ENCODE data around the gene HOXA1.

DNA sequence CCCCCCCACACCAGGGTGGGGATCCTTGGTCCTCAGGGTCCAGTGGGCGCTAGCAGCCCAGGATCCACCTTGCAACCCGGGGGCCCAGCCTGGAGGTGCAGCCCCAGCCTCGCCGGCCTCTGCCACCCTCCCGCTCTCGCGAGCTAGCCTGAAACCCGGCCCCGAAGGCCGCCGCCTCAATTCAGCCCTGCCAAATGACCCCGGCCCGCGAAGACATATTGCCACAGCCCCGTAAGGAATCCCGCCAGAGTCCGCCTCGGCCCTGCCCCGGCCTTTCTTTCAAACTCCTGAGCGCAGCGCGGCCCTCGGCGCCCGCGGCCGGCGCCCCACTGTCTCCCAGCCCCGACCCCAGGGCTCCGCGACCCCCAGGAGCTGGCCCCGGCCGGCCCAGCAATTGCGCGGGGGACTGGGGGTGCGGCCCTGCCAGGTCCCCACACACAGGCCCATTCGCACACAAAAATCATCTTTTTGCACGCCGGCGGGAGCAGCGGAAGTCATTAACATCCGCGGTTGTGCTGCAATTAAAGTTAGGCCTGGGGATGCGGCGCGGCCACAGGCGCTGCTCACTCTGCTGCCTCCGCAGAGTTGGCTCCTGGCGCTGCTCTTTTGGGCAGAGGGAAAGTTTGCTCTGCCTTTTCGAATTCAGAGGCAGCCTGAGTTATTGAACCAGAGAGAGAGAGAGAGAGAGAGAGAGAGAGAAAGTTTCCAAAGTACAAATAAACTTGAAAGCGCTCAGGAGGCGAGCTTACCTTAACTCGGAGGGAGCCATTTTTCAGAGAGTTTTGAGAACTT, 43.7 kb upstream of the HOXA1 start:
- TF ChIP-seq, protein P1, sequence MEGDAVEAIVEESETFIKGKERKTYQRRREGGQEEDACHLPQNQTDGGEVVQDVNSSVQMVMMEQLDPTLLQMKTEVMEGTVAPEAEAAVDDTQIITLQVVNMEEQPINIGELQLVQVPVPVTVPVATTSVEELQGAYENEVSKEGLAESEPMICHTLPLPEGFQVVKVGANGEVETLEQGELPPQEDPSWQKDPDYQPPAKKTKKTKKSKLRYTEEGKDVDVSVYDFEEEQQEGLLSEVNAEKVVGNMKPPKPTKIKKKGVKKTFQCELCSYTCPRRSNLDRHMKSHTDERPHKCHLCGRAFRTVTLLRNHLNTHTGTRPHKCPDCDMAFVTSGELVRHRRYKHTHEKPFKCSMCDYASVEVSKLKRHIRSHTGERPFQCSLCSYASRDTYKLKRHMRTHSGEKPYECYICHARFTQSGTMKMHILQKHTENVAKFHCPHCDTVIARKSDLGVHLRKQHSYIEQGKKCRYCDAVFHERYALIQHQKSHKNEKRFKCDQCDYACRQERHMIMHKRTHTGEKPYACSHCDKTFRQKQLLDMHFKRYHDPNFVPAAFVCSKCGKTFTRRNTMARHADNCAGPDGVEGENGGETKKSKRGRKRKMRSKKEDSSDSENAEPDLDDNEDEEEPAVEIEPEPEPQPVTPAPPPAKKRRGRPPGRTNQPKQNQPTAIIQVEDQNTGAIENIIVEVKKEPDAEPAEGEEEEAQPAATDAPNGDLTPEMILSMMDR (IDR thresholded peaks at IDR 0.05; ENCODE audit: low read length), result no peak
- no peak for TF ChIP-seq EZH2 (IDR thresholded peaks at IDR 0.05; ENCODE audit: borderline replicate concordance, low read length)
